Chondrocyte (in vitro differentiated cells): Measurements from ENCODE around the gene RNASE13. TPM values are rescaled to one million over a fixed set of nuclear protein-coding genes. Genes with fewer than 3 reads are reported as not detected.

Experiments used
- DNase-seq: peaks from one replicate; pipeline ENCODE4 v3.0.0; 2021; ENCODE audit warnings: mixed read lengths, low spot score
- H3K27ac Mint-ChIP-seq: one replicate; pipeline ENCODE4 v1.8.0; 2021; ENCODE audit warnings: mild to moderate bottlenecking, moderate library complexity, mixed read lengths; ENCODE audit not compliant: unreplicated experiment
- H3K27me3 Mint-ChIP-seq: 2 replicates; pipeline ENCODE4 v1.8.0; 2021; ENCODE audit warnings: low read depth, mixed read lengths
- H3K36me3 Mint-ChIP-seq: 2 replicates; pipeline ENCODE4 v1.8.0; 2021; ENCODE audit warnings: low read depth, mixed read lengths
- H3K4me1 Mint-ChIP-seq: 2 replicates; pipeline ENCODE4 v1.8.0; 2021; ENCODE audit warnings: low read depth, mild to moderate bottlenecking, mixed read lengths
- H3K4me3 Mint-ChIP-seq: one replicate; pipeline ENCODE4 v1.8.0; 2021; ENCODE audit warnings: mild to moderate bottlenecking, moderate library complexity, mixed read lengths; ENCODE audit not compliant: unreplicated experiment
- H3K9me3 Mint-ChIP-seq: 2 replicates; pipeline ENCODE4 v1.8.0; 2021; ENCODE audit warnings: low read depth, mixed read lengths
- total RNA-seq: library from RNA; stranded (reverse); gene quantifications from 3 replicates; pipeline ENCODE4 v1.2.1, GENCODE V29; 2021
- TF ChIP-seq, protein P1 (sequence below): fragments of 200-600 bp; sonication (generic); IDR thresholded peaks from 2 replicates; pipeline ENCODE4 v1.5.0; 2021; ENCODE audit warnings: antibody characterized with exemption, mild to moderate bottlenecking, moderate library complexity

RNASE13 gene
- total RNA-seq, 1 donor from 2014 or later = not detected

DNA sequence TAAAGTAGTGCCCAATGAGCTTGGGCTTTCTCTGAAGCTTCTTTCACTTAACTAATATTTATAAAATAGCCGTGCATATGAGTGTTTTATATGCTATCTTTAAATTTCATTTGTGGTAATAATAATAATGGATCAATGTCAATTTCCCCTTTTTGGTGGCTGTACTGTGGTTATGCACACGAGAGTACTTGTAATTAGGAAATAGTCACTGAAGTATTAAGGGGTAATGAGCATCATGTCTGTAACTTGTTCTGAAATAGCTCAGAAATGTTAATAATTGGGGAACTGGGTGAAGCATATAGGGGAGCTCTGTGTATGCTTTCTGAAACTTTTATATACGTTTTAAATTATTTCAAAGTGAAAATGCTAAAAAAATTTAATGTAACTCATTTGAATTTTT lies 16.0 kb upstream of the RNASE13 start:
- Mint-ChIP-seq H3K36me3 (no peaks in the 10 kb centered on the region), H3K4me1 (peaks cover 15% of the 10 kb centered on the region), H3K27ac (no peak overlapping the region), H3K4me3 (no peak overlapping the region), H3K27me3 (no peaks in the 10 kb centered on the region), H3K9me3 (no peaks in the 10 kb centered on the region)
- TF ChIP-seq, protein P1, sequence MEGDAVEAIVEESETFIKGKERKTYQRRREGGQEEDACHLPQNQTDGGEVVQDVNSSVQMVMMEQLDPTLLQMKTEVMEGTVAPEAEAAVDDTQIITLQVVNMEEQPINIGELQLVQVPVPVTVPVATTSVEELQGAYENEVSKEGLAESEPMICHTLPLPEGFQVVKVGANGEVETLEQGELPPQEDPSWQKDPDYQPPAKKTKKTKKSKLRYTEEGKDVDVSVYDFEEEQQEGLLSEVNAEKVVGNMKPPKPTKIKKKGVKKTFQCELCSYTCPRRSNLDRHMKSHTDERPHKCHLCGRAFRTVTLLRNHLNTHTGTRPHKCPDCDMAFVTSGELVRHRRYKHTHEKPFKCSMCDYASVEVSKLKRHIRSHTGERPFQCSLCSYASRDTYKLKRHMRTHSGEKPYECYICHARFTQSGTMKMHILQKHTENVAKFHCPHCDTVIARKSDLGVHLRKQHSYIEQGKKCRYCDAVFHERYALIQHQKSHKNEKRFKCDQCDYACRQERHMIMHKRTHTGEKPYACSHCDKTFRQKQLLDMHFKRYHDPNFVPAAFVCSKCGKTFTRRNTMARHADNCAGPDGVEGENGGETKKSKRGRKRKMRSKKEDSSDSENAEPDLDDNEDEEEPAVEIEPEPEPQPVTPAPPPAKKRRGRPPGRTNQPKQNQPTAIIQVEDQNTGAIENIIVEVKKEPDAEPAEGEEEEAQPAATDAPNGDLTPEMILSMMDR = no peak
- DNase-seq = no peak

GRCh38 chr14:21049271-21049673 lies 14.7 kb upstream of the RNASE13 start:
- Mint-ChIP-seq H3K36me3 (no peaks in the 10 kb centered on the region), H3K4me3 (no peak overlapping the region), H3K9me3 (no peaks in the 10 kb centered on the region), H3K4me1 (peaks cover 15% of the 10 kb centered on the region), H3K27me3 (peaks cover 5% of the 10 kb centered on the region), H3K27ac (peak overlapping the region; percentile 49)
- TF ChIP-seq, protein P1 = no peak
- DNase-seq = no peak

DNA sequence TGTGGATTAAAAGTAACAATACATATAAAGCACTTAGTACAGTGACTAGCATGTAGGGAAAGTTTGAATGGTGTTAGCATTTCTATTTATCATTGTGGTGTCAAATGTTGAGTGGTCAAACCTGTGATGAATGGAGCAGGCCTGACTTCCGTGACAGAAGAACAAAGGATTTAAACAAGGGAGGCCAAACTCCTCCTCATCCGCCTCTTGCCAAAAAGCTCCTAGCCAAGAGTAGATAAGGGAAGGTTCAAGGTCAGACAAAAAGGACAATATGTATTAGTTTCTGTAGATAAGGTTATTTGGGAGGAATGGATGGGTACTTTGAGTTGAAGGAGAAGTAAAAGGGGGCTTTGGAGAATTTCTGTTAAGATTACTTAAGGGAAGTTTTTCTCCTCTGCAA lies 14.0 kb upstream of the RNASE13 start:
- H3K27ac Mint-ChIP-seq = peak overlapping the region; percentile 64
- H3K27me3 Mint-ChIP-seq = peaks cover 5% of the 10 kb centered on the region
- TF ChIP-seq, protein P1 = no peak
- H3K4me1 Mint-ChIP-seq = peaks cover 16% of the 10 kb centered on the region
- H3K9me3 Mint-ChIP-seq = no peaks in the 10 kb centered on the region
- no peak overlapping the region for H3K4me3 Mint-ChIP-seq
- DNase-seq = no peak
- no peaks in the 10 kb centered on the region for H3K36me3 Mint-ChIP-seq

- DNase-seq = no peak
- Mint-ChIP-seq H3K9me3 (no peaks in the 10 kb centered on the region), H3K27ac (peak overlapping the region; percentile 57), H3K4me3 (no peak overlapping the region), H3K27me3 (peaks cover 5% of the 10 kb centered on the region), H3K4me1 (peaks cover 28% of the 10 kb centered on the region), H3K36me3 (no peaks in the 10 kb centered on the region)
- TF ChIP-seq, protein P1 = no peak
Observed at GRCh38 chr14:21047378-21047781, 12.8 kb upstream of the RNASE13 start.

DNA sequence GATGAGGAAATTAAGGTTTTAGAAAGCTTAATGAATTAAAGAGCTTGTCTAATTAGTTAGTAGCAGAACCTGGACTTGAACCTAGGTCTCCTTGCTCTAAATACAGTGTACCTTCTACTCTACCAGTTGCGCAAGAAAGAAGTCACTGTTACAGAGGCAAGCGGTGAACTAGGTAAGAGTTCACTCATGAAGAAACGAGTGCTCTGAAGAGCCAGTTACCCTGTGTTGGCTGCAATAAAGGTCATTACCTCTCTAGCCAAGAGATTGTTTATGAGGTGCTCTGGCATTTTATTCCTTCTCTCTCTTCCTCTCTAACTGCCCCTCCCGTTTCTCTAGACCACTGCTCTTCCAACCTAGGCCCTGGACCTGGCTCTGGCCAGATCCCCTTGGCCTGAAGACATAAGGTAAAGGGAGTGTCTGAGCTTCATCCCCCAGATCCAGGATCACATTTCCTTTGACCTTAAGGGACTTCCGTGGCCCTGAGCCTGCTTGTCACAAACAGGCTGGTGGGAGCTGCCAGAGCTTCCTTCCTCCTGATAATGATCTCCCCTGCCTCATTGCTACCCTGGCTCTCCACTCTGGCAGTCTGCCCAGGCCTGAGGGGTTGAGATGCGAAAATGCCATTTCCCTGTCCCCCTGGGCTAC lies 9.5 kb upstream of the RNASE13 start:
- no peak overlapping the region for H3K4me3 Mint-ChIP-seq
- no peaks in the 10 kb centered on the region for H3K36me3 Mint-ChIP-seq
- H3K9me3 Mint-ChIP-seq = no peaks in the 10 kb centered on the region
- no peak for DNase-seq
- peaks cover 30% of the 10 kb centered on the region for H3K4me1 Mint-ChIP-seq
- TF ChIP-seq, protein P1 = no peak
- H3K27me3 Mint-ChIP-seq = peaks cover 5% of the 10 kb centered on the region
- no peak overlapping the region for H3K27ac Mint-ChIP-seq
